HEK293T (cell line): ENCODE data around the gene ZNF692.

Source experiments
- BHLHE40 ChIP-seq: fragments of 450-650 bp; IDR thresholded peaks from 2 replicates; pipeline ENCODE4 v1.6.1; 2016; ENCODE audit warnings: mild to moderate bottlenecking, moderate library complexity, borderline replicate concordance
- NFRKB ChIP-seq: fragments of 450-650 bp; IDR thresholded peaks from 2 replicates; pipeline ENCODE4 v1.6.1; 2016; ENCODE audit warnings: mild to moderate bottlenecking, moderate library complexity
- TARDBP ChIP-seq: fragments of 450-650 bp; IDR thresholded peaks from 2 replicates; pipeline ENCODE4 v1.6.1; 2016

GRCh38 chr1:248905662-248906008, 46.8 kb upstream of the ZNF692 start:
- TF ChIP-seq NFRKB (no peak), TARDBP (no peak), BHLHE40 (no peak)
